ENCODE data around the gene HACD2. TPM values are rescaled to one million over a fixed set of nuclear protein-coding genes. Genes with fewer than 3 reads are reported as not detected.
A peak's percentile ranks its signal among the peaks of the same experiment; 100 is the strongest.

Gene HACD2
- total RNA-seq, 1 experiment from 2014 or later: 43.8 TPM

GRCh38 chr3:123493912-123494311, 90.9 kb downstream of the HACD2 start:
- Histone ChIP-seq H3F3A (ENCODE audit: low read length, unreplicated experiment) (no peaks in the 10 kb centered on the region), H3K36me3 (ENCODE audit: low read depth, low read length) (peaks cover 25% of the 10 kb centered on the region; the same call in 1 of the 2 replicates), H3K27ac (ENCODE audit: low read length) (no peak overlapping the region), H3K4me3 (ENCODE audit: low read length) (no peak overlapping the region), H3K9me2 (replicated peaks; ENCODE audit: low read length) (no peaks in the 10 kb centered on the region), H3K79me2 (ENCODE audit: low read length) (no peaks in the 10 kb centered on the region), H3K9ac (ENCODE audit: low read length) (no peak overlapping the region), H3K4me1 (ENCODE audit: insufficient read depth, low read length) (no peaks in the 10 kb centered on the region), H3K27me3 (ENCODE audit: low read length) (no peaks in the 10 kb centered on the region), H3K9me3 (ENCODE audit: low read length) (no peaks in the 10 kb centered on the region), H2AFZ (ENCODE audit: low read length) (no peak overlapping the region), H4K20me1 (ENCODE audit: low read length) (no peaks in the 10 kb centered on the region), H3K4me2 (ENCODE audit: low read length) (no peak overlapping the region)
- no peak for ATAC-seq
- TF ChIP-seq EZH2 (IDR thresholded peaks at IDR 0.05; ENCODE audit: low read length, unreplicated experiment): no peak
- TF ChIP-seq EZH2phosphoT487 (IDR thresholded peaks at IDR 0.05; ENCODE audit: borderline replicate concordance, low read length): no peak
- TF ChIP-seq CTCF (conservative IDR thresholded peaks at IDR 0.05; ENCODE audit: low read depth, low read length): no peak
- DNase-seq: no peak
- BruUV-seq (replicated peaks): TSS peak; percentile 27
- intact Hi-C loops (cut with micrococcal nuclease): no loop called here
- CTCF ChIA-PET: no interaction called here
- POLR2A ChIA-PET (ENCODE audit: unreplicated experiment): no interaction called here

GRCh38 chr3:123491966-123492587, 92.8 kb downstream of the HACD2 start:
- no peaks in the 10 kb centered on the region for H3K9me2 ChIP-seq (replicated peaks; ENCODE audit: low read length)
- no peak overlapping the region for H3K4me3 ChIP-seq (ENCODE audit: low read length)
- no peak overlapping the region for H3K9ac ChIP-seq (ENCODE audit: low read length)
- ChIA-PET CTCF (no interaction called here), POLR2A (ENCODE audit: unreplicated experiment) (no interaction called here)
- no TSS peak for BruUV-seq (replicated peaks)
- no peaks in the 10 kb centered on the region for H3K79me2 ChIP-seq (ENCODE audit: low read length)
- no peak overlapping the region for H3K27ac ChIP-seq (ENCODE audit: low read length)
- intact Hi-C loops (cut with micrococcal nuclease): no loop called here
- H3K4me1 ChIP-seq (ENCODE audit: insufficient read depth, low read length): no peaks in the 10 kb centered on the region
- H4K20me1 ChIP-seq (ENCODE audit: low read length): no peaks in the 10 kb centered on the region
- no peak for TF ChIP-seq EZH2phosphoT487 (IDR thresholded peaks at IDR 0.05; ENCODE audit: borderline replicate concordance, low read length)
- TF ChIP-seq EZH2 (IDR thresholded peaks at IDR 0.05; ENCODE audit: low read length, unreplicated experiment): no peak
- TF ChIP-seq CTCF (conservative IDR thresholded peaks at IDR 0.05; ENCODE audit: low read depth, low read length): no peak
- ATAC-seq (no peak), DNase-seq (no peak)
- no peak overlapping the region for H2AFZ ChIP-seq (ENCODE audit: low read length)
- no peaks in the 10 kb centered on the region for H3K9me3 ChIP-seq (ENCODE audit: low read length)
- no peaks in the 10 kb centered on the region for H3F3A ChIP-seq (ENCODE audit: low read length, unreplicated experiment)
- peaks cover 12% of the 10 kb centered on the region; the same call in 1 of the 2 replicates for H3K36me3 ChIP-seq (ENCODE audit: low read depth, low read length)
- no peaks in the 10 kb centered on the region for H3K27me3 ChIP-seq (ENCODE audit: low read length)
- H3K4me2 ChIP-seq (ENCODE audit: low read length): no peak overlapping the region

GRCh38 chr3:123489400-123490004, 95.4 kb downstream of the HACD2 start:
- peak; percentile 87 for ATAC-seq
- Histone ChIP-seq H3F3A (ENCODE audit: low read length, unreplicated experiment) (no peaks in the 10 kb centered on the region), H3K27me3 (ENCODE audit: low read length) (no peaks in the 10 kb centered on the region), H3K9me2 (replicated peaks; ENCODE audit: low read length) (no peaks in the 10 kb centered on the region), H3K4me2 (ENCODE audit: low read length) (no peak overlapping the region), H3K9me3 (ENCODE audit: low read length) (no peaks in the 10 kb centered on the region), H3K27ac (ENCODE audit: low read length) (no peak overlapping the region), H3K4me1 (ENCODE audit: insufficient read depth, low read length) (no peaks in the 10 kb centered on the region), H3K36me3 (ENCODE audit: low read depth, low read length) (peaks cover 6% of the 10 kb centered on the region; the same call in 1 of the 2 replicates), H3K9ac (ENCODE audit: low read length) (no peak overlapping the region), H3K4me3 (ENCODE audit: low read length) (no peak overlapping the region), H3K79me2 (ENCODE audit: low read length) (no peaks in the 10 kb centered on the region), H4K20me1 (ENCODE audit: low read length) (no peaks in the 10 kb centered on the region), H2AFZ (ENCODE audit: low read length) (no peak overlapping the region)
- DNase-seq: peak; percentile 84
- no TSS peak for BruUV-seq (replicated peaks)
- ChIA-PET CTCF (interaction anchor here (0.5 to 1.0 kb wide), 3 partner anchors 35 to 158 kb away, joined by 4 read pairs; no protein-coding TSS in a partner anchor), POLR2A (ENCODE audit: unreplicated experiment) (no interaction called here)
- no peak for TF ChIP-seq EZH2 (IDR thresholded peaks at IDR 0.05; ENCODE audit: low read length, unreplicated experiment)
- TF ChIP-seq EZH2phosphoT487 (IDR thresholded peaks at IDR 0.05; ENCODE audit: borderline replicate concordance, low read length): no peak
- TF ChIP-seq CTCF (conservative IDR thresholded peaks at IDR 0.05; ENCODE audit: low read depth, low read length): peak; percentile 98
- intact Hi-C loops (cut with micrococcal nuclease): loop anchor here (1.0 to 5.0 kb wide), 2 partner anchors 68 to 160 kb away; no protein-coding TSS in a partner anchor
